Cardiac fibroblast (primary cell): ENCODE data around the gene C3orf33.

Source experiments
- DNase-seq, 2 donors: peaks; one replicate each; pipeline versions ENCODE4 v3.0.0 to v3.0.0-alpha.2; 2010; ENCODE audit warnings: low read depth in 2 of 2
- H3K4me3 ChIP-seq, 2 donors: replicated peaks in 1 of 2; 1 replicate in 1 of 2; 2 replicates in 1 of 2; pipeline ENCODE4 v1.5.1; 2011; ENCODE audit warnings: low read depth in 2 of 2, low read length in 2 of 2, mild to moderate bottlenecking in 2 of 2, moderate library complexity in 1 of 2
- TF ChIP-seq, protein P1 (sequence below): IDR thresholded peaks from one replicate; pipeline ENCODE4 v1.5.1; 2011; ENCODE audit warnings: low read depth, mild to moderate bottlenecking, low read length, inconsistent platforms

The C3orf33 gene

DNA sequence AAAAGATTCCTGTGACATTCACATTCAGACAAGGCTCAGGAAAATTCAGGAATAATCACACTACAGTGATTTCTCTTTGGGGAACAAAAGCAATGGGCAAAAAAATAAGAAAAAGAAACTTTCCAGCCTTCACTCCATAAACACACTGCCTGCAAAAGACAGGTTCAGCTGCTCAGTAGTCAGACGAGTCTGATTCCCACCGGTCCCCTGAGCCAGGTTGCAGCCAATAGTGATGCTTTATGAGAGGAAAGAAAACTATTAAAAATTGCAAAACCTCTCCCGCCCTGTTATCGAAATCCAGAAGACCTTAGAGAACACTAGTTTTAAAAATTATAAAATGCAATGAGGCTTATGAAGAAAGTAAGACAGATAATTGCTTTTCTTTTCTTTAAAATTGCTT lies 69.7 kb downstream of the C3orf33 start:
- TF ChIP-seq, protein P1, sequence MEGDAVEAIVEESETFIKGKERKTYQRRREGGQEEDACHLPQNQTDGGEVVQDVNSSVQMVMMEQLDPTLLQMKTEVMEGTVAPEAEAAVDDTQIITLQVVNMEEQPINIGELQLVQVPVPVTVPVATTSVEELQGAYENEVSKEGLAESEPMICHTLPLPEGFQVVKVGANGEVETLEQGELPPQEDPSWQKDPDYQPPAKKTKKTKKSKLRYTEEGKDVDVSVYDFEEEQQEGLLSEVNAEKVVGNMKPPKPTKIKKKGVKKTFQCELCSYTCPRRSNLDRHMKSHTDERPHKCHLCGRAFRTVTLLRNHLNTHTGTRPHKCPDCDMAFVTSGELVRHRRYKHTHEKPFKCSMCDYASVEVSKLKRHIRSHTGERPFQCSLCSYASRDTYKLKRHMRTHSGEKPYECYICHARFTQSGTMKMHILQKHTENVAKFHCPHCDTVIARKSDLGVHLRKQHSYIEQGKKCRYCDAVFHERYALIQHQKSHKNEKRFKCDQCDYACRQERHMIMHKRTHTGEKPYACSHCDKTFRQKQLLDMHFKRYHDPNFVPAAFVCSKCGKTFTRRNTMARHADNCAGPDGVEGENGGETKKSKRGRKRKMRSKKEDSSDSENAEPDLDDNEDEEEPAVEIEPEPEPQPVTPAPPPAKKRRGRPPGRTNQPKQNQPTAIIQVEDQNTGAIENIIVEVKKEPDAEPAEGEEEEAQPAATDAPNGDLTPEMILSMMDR = no peak
- H3K4me3 ChIP-seq = no peak overlapping the region
- no peak for DNase-seq

DNA sequence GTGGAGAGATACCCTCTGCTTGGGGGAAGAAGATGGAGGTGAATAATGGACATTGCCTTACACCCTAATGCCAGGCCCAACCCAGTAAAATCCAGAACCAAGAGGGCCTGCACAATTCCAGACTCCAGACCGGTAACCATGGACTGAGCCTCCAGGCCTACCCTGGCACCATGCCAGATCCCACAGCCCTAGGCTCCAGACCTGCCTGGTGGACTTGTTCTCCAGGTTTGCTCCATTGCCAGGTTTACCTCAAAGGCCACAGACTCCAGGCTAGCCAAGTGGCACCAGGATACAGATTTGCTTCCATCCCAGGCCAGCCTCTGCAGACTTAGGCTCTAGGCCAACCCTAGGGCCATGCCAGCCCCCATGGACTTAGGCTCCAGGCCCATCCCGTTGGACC lies 75.2 kb downstream of the C3orf33 start:
- H3K4me3 ChIP-seq = no peak overlapping the region
- DNase-seq = no peak
- TF ChIP-seq, protein P1 = no peak

DNA sequence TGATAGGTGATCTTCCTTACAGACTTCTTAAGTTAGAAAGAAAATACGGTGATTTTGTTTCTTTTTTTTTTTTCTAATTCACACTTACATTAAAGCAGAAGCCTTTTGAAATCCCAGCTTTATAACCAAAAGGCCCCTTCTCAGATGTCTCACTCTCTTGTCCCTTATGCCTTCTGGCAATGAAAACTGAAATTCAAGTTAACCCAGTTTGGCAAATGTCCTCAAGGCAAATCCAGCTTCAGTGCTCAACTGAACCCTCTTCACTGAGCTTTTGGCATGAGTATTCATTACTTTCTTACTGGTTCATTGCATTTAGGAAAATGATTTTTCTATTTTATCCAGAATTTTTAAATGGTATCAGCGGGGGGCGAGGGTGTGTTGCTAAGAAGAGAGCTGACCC lies 78.2 kb downstream of the C3orf33 start:
- no peak for DNase-seq
- H3K4me3 ChIP-seq = no peak overlapping the region
- TF ChIP-seq, protein P1 = no peak

DNA sequence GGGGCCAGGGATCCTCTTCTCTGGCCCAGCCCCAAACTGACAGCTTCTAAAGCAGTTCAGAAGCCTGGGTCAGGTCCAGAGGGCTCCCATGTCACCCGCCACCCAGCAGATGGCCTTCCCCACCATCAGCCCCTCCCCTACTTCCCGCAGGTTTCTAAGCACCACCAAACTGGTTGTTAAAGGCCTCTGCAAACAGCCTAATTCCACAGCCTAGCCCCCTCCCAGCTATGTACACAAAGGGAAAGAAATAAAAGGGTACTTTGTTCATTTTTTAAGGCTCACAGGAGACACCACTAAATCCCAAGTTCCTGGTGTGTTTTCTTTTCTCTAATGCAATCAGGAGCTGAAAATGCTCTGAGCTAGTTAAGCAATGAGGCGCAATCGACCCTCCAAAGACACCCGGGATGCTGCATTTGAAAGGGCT lies 91.8 kb downstream of the C3orf33 start:
- no peak for DNase-seq
- TF ChIP-seq, protein P1 = no peak
- no peak overlapping the region for H3K4me3 ChIP-seq
